GM18951 (cell line): ENCODE data around the gene CLIC4.

Source experiments
- POLR2A ChIP-seq: IDR thresholded peaks from 4 replicates; pipeline ENCODE4 v1.6.1; 2011; ENCODE audit warnings: mild to moderate bottlenecking; ENCODE audit not compliant: insufficient read length, insufficient read depth; ENCODE audit errors: extremely low read depth
- in situ Hi-C: fragments of 300-500 bp; cut with MboI; formaldehyde crosslinking; loops from one replicate; pipeline ENCODE4 v1.12.0; 2022; ENCODE audit warnings: low sequenced_read_pairs, mixed read lengths, inconsistent platforms; ENCODE audit not compliant: unreplicated experiment

Gene CLIC4

DNA sequence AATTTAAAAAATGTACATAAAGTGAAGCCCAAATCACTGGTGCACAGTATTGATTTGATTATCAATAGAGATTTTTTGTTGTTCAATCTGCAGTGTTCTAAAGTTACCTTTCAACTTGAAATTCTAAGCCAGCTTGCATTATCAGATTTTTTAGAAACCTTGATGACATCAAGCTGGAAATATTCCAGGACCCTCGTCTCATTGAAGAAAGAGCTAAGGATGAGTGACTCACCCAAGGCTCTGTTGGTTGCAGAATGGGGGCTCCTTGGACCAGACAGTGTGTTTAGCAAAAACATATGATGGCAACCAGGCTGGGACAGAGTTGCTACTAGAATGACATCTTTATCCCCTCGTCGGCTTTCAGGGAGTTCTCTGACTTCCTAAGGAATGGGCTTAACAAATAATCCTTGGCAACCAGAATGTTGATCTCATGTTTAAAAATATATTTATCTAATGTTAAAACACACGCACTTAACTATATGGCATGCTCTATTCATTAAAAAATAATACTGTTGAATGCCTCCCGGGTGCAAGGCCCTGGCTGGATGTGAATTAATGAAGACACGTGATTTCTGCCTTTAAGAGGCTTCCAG lies 105.2 kb downstream of the CLIC4 start:
- TF ChIP-seq POLR2A: no peak
- in situ Hi-C loops: no loop called here

DNA sequence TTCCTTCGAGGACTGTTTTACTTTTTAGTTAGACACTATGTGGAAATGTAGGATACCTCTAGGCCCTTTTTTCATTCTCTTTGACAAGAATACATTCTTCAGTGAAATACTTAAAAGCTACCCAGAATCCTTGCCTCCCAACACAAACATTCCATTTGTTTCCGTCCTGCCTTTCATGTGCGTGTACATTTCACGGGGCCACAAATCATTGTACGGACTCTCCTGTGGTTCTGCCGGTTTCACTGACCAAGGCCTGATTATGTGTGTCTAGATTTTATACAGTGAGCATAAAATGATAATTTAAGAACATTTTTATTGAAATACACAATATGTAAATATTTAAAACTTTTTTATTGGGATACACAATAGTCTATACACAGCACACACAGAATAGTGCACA lies 108.4 kb downstream of the CLIC4 start:
- in situ Hi-C loops: no loop called here

DNA sequence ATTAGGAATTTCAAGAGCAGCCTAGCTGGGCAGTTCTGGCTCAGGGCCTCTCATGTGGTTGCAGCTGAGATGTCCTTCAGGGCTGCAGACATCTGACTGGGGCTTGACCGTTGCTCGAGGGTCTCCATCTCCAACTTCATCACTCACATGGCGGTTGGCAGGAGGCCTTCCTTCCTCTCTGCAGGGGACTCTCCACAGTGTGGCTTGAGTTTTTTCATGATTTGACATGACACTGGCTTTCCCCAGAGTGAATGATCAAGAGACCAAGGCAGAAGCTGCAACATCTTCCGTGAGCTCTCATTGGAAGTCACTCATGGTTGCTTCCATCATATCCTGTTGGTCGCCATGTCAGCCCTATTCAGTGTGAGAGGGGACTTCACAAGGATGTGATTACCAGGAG lies 110.2 kb downstream of the CLIC4 start:
- no peak for TF ChIP-seq POLR2A
- in situ Hi-C loops: no loop called here

More for the DNA sequence above, 108.4 kb downstream of the CLIC4 start:
- TF ChIP-seq POLR2A: no peak

DNA sequence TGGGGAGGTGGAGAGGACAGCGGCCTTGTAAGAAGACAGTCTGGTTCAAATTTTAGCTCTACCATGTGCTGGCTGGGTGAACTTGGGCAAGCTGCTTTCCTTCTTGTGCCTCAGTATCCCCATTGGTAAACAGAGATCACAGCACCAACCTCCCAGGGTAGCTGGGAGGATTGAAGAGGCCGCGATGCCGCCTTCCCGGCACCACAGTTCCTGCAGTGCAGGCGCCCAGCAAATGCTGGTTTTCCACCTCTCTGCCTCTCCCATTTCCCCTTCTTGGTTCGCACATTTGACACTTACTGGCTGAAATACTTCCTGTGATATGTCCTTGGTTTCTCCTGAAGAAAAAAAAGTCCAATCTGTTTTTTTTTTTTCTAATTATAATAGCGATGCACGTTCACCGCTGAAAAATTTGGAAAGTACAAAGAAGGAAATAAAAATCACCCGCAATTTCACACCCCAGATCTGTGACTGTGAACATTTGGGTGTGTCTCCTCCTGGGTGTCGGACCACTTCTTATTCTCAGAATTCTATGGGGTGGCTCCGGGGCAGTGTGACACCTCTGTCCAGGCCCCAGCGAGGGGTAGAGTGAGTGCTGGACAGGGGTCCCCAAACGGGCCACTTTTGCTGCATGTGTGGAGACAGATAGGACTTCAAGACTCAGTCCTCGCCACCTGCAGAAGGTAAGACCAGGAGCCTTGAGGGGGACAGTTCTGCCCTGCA lies 111.7 kb downstream of the CLIC4 start:
- in situ Hi-C loops: no loop called here
- TF ChIP-seq POLR2A: no peak

DNA sequence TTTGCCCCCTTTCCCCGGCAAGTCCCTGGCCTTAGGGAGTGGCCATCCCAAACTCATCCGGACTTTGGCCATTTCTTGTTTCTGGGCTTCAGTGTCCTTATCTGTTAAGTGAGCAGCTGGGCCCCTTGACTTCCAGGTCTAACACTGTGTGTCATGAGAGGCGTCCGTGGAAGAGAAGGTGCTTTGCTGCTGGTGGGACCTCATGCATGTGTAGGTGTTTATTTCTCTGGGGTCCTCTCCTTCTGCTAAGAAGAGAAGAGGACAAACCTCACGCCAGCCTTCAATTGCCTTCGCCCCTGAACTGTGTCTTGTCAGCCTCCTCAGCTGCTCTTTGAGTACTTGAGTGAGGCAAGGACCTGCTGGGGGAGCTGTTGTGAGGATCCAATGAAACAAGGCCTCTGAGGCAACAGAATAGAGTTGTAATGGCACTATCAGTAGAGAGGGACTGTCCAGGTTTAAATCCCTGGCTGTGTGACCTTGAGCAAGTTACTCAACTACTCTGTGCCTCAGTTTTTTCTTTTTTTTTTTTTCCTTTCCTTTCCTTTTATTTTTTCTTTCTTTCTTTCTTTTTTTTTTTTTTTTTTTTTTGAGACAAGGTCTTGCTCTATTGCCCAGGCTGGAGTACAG lies 112.4 kb downstream of the CLIC4 start:
- no peak for TF ChIP-seq POLR2A
- in situ Hi-C loops: no loop called here

DNA sequence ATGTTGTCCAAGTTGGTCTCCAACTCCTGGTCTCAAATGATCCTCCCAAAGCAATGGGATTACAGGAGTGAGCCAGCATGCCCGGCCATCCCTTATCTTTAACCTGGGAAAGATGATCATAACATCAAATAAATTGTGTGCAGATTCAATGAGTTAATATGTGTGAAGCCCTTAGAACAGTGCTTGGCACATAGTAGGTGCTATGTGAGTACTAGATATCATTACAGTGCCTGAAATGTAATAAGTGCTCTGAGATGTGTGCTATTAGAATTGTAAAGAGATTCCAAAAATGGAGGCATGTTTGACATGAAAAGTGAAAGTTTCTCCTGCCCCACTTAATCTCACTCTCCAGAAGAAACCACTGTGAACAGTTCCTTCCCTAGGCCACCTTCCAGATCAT lies 113.0 kb downstream of the CLIC4 start:
- in situ Hi-C loops: no loop called here
- TF ChIP-seq POLR2A: no peak

DNA sequence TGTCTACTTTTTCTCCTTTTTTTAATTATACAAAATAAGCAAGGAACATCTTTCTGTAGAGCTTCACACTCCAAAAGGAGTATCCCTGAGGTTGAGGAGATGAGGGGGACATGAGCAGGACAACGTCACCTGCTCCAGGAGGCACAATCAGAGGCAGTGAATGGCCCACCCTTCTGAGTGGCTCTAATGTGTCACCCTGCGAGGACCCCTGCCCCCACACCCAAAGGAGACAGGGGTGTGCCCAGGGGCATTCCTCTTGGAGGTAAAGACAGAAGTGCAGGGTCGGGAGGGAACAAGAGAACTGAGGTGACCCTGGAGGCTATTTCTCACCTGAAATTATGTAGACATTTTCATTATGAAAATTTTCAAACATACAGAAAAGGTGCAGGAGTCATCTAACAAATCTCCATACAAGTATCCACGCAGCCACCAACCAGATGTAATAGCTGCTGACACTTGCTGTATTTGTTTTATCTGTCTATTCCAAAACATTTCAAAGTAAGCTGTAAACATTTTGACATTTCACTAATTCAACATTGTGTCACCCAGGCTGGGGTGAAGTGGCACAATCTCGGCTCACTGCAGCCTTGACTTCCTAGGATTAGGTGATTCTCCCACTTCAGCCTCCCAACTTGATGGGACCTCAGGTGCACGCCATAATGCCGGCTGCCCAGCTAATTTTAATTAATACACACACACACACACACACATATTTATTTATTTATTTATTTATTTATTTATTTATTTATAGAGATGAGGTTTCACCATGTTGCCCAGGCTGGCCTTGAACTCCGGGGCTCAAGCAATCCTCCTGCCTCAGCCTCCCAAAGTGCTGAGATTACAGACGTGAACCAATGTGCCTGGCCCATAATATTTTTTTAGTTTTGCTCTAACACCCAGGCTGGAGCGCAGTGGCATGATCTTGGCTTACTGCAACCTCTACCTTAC lies 114.1 kb downstream of the CLIC4 start:
- TF ChIP-seq POLR2A: no peak
- in situ Hi-C loops: no loop called here

DNA sequence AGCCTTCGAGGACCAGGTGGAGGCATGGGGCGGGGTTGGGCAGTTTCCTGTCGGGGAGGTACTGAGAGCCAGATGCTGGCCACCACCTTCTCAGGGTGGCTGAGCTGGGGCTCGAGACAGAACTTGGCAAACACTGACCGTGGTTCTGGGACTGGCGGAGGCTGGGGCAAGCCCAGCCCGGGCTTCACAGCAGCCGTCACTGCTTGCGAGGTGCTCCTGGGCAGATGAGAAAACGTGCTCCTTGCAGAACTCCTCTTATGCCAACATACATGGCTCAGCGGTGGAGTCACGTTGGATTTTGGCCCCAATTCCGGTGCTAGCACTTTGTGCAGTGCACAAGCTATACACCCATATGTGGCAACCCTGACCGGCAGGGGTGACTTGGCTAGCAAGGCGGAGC lies 115.6 kb downstream of the CLIC4 start:
- TF ChIP-seq POLR2A: no peak
- in situ Hi-C loops: no loop called here

DNA sequence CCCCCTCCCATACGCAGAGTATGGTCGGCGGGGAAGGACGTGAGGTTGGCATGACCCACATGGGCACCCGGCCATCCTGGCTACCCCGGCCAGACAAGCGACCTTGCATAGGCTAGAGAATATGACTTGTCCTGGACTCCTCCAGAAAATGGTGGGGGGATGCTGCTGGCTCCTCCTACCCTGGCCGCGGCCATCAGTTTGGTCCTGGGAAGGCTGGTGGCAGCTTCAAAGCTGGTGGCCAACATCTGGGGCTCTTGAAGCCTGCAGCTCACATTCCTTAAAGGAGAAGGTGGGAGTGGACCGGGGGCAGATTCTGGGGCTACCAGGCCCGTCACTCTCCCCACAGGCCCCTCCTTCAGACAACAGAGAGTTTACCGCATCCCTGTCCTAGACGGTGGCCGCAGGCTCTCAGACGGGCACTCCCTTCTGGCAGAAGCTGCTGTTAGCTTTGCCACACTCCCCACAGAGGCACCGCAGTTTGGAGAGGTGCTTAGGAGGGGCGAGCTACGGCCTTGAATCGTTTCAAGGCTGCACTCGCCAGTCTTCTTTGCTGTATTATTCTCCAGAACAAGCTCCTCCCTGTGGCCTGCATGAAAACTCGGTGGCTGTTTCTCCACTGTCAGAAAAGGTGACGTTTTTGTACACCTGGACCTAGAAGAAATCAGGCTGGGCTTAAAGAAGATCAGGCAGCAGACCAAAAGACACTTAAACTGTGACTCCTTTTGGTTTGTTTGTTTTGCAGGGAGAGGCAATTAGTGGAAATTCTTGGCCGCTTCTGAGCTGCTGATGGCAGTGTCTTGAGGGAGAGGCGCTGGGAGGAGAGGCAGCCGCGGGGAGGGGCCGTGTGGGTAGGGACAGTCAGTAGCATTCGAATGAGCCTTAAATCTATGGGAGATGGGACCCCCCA lies 116.8 kb downstream of the CLIC4 start:
- in situ Hi-C loops: no loop called here
- TF ChIP-seq POLR2A: no peak

DNA sequence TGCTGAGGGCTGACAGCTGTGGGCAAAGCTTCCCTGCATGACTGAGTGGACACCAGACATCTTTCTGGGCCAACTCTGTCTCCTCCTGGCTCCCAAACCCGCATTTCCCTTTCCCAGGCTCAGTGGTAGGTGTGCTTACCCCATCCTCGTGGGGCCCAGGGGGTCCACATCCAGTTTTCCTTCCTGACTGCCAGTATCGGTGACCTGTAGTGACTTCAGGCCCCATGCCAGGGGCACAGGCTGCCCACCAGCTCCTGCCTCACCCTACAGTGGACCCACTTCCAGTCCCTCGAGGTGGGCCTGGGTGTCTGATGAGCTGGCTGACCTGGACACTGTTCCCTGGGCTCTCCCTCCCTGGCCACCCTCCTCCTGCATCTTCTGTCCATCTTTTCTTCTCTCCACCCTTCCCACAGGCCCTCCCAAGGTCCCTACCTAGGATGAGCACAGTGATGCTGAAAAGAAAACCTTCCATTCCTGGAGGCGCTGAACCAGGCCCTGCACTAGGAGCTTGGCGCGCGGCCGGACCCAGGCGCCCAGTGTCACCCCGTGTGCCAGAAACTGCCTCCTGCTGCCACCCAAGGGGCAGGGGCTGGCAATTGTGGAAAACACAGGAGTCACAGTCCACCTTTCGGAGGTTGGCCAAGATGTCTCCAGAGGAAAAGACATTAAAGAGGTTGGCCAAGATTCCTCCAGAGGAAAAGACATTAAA lies 117.7 kb downstream of the CLIC4 start:
- TF ChIP-seq POLR2A: no peak
- in situ Hi-C loops: no loop called here

DNA sequence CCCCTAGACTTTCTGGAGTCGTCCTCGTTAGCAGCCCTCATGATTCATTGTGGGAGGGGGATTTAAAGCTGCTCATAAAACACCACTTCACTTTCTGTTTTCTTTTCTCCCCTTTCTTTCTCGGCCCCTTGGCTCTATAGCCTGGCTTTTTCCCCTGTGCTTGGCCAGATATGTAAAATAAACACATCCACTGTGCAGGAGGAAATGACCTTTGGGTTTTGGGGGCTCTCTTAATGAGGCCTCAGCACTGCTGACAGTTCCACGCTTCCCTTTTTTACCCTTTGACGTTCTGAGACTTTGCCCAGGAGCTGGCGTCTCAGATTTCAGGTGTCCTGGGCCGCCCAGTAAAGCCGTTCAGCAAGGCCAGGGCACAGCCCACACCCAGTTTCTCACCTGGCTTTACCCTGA lies 119.1 kb downstream of the CLIC4 start:
- in situ Hi-C loops: no loop called here
- TF ChIP-seq POLR2A: no peak

DNA sequence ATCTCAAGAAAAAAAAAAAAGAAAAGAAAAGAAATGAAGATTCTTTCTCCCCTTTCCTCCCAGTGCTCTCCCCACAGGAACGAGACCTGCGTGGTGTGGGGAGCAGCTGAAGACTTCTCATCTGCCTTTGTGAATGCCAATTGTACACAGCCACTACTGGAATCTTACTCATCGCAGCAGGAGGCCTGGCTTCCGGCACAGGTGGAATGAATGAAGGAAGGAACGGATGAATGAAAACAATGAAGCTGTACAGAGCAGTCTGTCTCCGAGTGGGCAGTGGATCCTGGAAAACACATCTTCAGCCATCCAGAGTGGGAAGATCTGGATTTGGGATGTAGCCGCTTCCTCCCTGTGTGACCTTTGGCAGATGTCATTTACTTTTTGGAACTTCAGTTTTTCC lies 119.9 kb downstream of the CLIC4 start:
- no peak for TF ChIP-seq POLR2A
- in situ Hi-C loops: no loop called here
